HG03520 (cell line): ENCODE results near the gene NOP14.
"Not testable (repeated sequence)": the region's sequence is repeated elsewhere in the genome, so short reads cannot be mapped to it uniquely, and the experiment has no call there.

Source experiments
- ATAC-seq: cut with Tn5 transposase; IDR thresholded peaks from one replicate; pipeline ENCODE4 v1.9.1; 2021; ENCODE audit warnings: mild to moderate bottlenecking, moderate library complexity; ENCODE audit not compliant: unreplicated experiment

Gene NOP14

GRCh38 chr4:2943364-2944090, 19.7 kb downstream of the NOP14 start:
- no peak for ATAC-seq

GRCh38 chr4:2942532-2943363, 20.5 kb downstream of the NOP14 start:
- no peak for ATAC-seq

- no peak for ATAC-seq
Observed at GRCh38 chr4:2942037-2942531, 21.1 kb downstream of the NOP14 start.

- ATAC-seq, result no peak
Observed at GRCh38 chr4:2941138-2942036, 21.8 kb downstream of the NOP14 start.

GRCh38 chr4:2940267-2941137, 22.7 kb downstream of the NOP14 start:
- no peak for ATAC-seq

GRCh38 chr4:2939383-2940243, 23.6 kb downstream of the NOP14 start:
- no peak for ATAC-seq

GRCh38 chr4:2938906-2939305, 24.3 kb downstream of the NOP14 start:
- no peak for ATAC-seq

- not testable (repeated sequence) for ATAC-seq
Observed at GRCh38 chr4:2938411-2938810, 24.8 kb downstream of the NOP14 start.

GRCh38 chr4:2937986-2938385, 25.2 kb downstream of the NOP14 start:
- no peak for ATAC-seq

- ATAC-seq, result no peak
Observed at GRCh38 chr4:2937146-2937857, 25.9 kb downstream of the NOP14 start.

GRCh38 chr4:2936773-2937145, 26.4 kb downstream of the NOP14 start:
- ATAC-seq, result no peak

GRCh38 chr4:2935762-2936743, 27.2 kb downstream of the NOP14 start:
- ATAC-seq, result no peak

- peak; percentile 42 for ATAC-seq
Observed at GRCh38 chr4:2934813-2935761, 28.1 kb downstream of the NOP14 start.

- ATAC-seq, result no peak
Observed at GRCh38 chr4:2934077-2934812, 29.0 kb downstream of the NOP14 start.

GRCh38 chr4:2933566-2934076, 29.6 kb downstream of the NOP14 start:
- no peak for ATAC-seq
